Measurements from ENCODE around the gene RIT1.

- no peak for TF ChIP-seq CTCF (conservative IDR thresholded peaks at IDR 0.05; ENCODE audit: low read length)
- no peak for TF ChIP-seq EZH2phosphoT487 (IDR thresholded peaks at IDR 0.05; ENCODE audit: borderline replicate concordance, low read depth, low read length)
Measured at GRCh38 chr1:155864393-155864792, 46.8 kb downstream of the RIT1 start.

Data from OCI-LY7 (cell line).